Neural progenitor cell (in vitro differentiated cells): Measurements from ENCODE around the gene CYP2A7. TPM values are rescaled to one million over a fixed set of nuclear protein-coding genes. Genes with fewer than 3 reads are reported as not detected.
"Not testable (repeated sequence)": the region's sequence is repeated elsewhere in the genome, so short reads cannot be mapped to it uniquely, and the experiment has no call there.

Source experiments
- DNase-seq: peaks from one replicate; pipeline ENCODE4 v3.0.0-alpha.2; 2016; ENCODE audit warnings: low spot score
- H2AFZ ChIP-seq: fragments of 200-600 bp; sonication (generic); replicated peaks from 2 replicates; pipeline ENCODE4 v1.6.1; 2016; ENCODE audit warnings: antibody characterized with exemption
- H3F3A ChIP-seq: fragments of 200-600 bp; sonication (generic); 2 replicates; pipeline ENCODE4 v1.6.1; 2016; ENCODE audit warnings: antibody characterized with exemption, low read depth
- H3K27ac ChIP-seq: fragments of 200-600 bp; sonication (generic); 2 replicates; pipeline ENCODE4 v1.5.1; 2016; ENCODE audit warnings: mild to moderate bottlenecking
- H3K27me3 ChIP-seq: fragments of 200-600 bp; sonication (generic); 2 replicates; pipeline ENCODE4 v1.6.1; 2016; ENCODE audit warnings: mild to moderate bottlenecking, moderate library complexity
- H3K36me3 ChIP-seq: fragments of 200-600 bp; sonication (generic); 2 replicates; pipeline ENCODE4 v1.5.1; 2016
- H3K4me1 ChIP-seq: fragments of 200-600 bp; sonication (generic); 2 replicates; pipeline ENCODE4 v1.6.1; 2016; ENCODE audit warnings: mixed run types
- H3K4me2 ChIP-seq: fragments of 200-600 bp; sonication (generic); 2 replicates; pipeline ENCODE4 v1.6.1; 2016
- H3K4me3 ChIP-seq: fragments of 200-600 bp; sonication (generic); 2 replicates; pipeline ENCODE4 v1.5.1; 2016
- H3K79me2 ChIP-seq: fragments of 200-600 bp; sonication (generic); 2 replicates; pipeline ENCODE4 v1.6.1; 2016; ENCODE audit warnings: low read depth
- H3K9ac ChIP-seq: fragments of 200-600 bp; sonication (generic); 2 replicates; pipeline ENCODE4 v1.6.1; 2016
- H3K9me3 ChIP-seq: fragments of 200-600 bp; sonication (generic); 2 replicates; pipeline ENCODE4 v1.5.1; 2016; ENCODE audit warnings: low read depth
- H4K20me1 ChIP-seq: fragments of 200-600 bp; sonication (generic); 2 replicates; pipeline ENCODE4 v1.6.1; 2016; ENCODE audit warnings: low read depth
- H3K27ac Mint-ChIP-seq: 3 replicates; pipeline ENCODE4 v1.8.0; 2021; ENCODE audit warnings: mixed read lengths
- H3K27me3 Mint-ChIP-seq: 2 replicates; pipeline ENCODE4 v1.8.0; 2022; ENCODE audit warnings: low read depth, mild to moderate bottlenecking, inconsistent platforms, moderate library complexity, mixed read lengths; ENCODE audit not compliant: insufficient read depth
- H3K36me3 Mint-ChIP-seq: 3 replicates; pipeline ENCODE4 v1.8.0; 2021; ENCODE audit warnings: mixed read lengths
- H3K4me1 Mint-ChIP-seq: 3 replicates; pipeline ENCODE4 v1.8.0; 2021; ENCODE audit warnings: mixed read lengths
- H3K4me3 Mint-ChIP-seq: 3 replicates; pipeline ENCODE4 v1.8.0; 2021; ENCODE audit warnings: mild to moderate bottlenecking, moderate library complexity, mixed read lengths
- H3K9me3 Mint-ChIP-seq: 3 replicates; pipeline ENCODE4 v1.8.0; 2020; ENCODE audit warnings: mixed read lengths
- CTCF ChIP-seq: fragments of 200-600 bp; sonication (generic); IDR thresholded peaks from 2 replicates; pipeline ENCODE4 v1.5.1; 2017; ENCODE audit warnings: antibody characterized with exemption, mild to moderate bottlenecking
- EZH2 ChIP-seq: fragments of 200-600 bp; sonication (generic); IDR thresholded peaks from 2 replicates; pipeline ENCODE4 v1.6.1; 2017; ENCODE audit warnings: antibody characterized with exemption, mild to moderate bottlenecking, moderate library complexity
- EZH2phosphoT487 ChIP-seq: fragments of 200-600 bp; sonication (generic); IDR thresholded peaks from 2 replicates; pipeline ENCODE4 v1.6.1; 2017; ENCODE audit warnings: antibody characterized with exemption
- total RNA-seq: library from RNA; depleted of rRNA; stranded (reverse); fragments of >200 nt; gene quantifications from 2 replicates; pipeline ENCODE4 v1.2.3, GENCODE V29; 2015; ENCODE audit warnings: low replicate concordance

Gene CYP2A7
- total RNA-seq, 1 donor from 2014 or later, result not detected

- TF ChIP-seq CTCF, result no peak
- no peak for TF ChIP-seq EZH2phosphoT487
- no peak for TF ChIP-seq EZH2
- Histone ChIP-seq H3K27me3 (peaks cover 6% of the 10 kb centered on the region), H3K79me2 (no peaks in the 10 kb centered on the region), H2AFZ (no peak overlapping the region), H4K20me1 (no peaks in the 10 kb centered on the region), H3K4me2 (no peak overlapping the region), H3F3A (no peaks in the 10 kb centered on the region), H3K4me3 (no peak overlapping the region), H3K4me1 (no peaks in the 10 kb centered on the region), H3K36me3 (no peaks in the 10 kb centered on the region), H3K27ac (no peak overlapping the region), H3K9ac (no peak overlapping the region), H3K9me3 (no peaks in the 10 kb centered on the region)
- H3K9me3 Mint-ChIP-seq, result peaks cover 4% of the 10 kb centered on the region
- no peaks in the 10 kb centered on the region for H3K27me3 Mint-ChIP-seq
- H3K27ac Mint-ChIP-seq, result no peak overlapping the region
- DNase-seq, result no peak
- H3K36me3 Mint-ChIP-seq, result no peaks in the 10 kb centered on the region
- no peak overlapping the region for H3K4me3 Mint-ChIP-seq
- no peaks in the 10 kb centered on the region for H3K4me1 Mint-ChIP-seq
Measured at GRCh38 chr19:40888191-40888590, 6.2 kb upstream of the CYP2A7 start.

- H3K27ac Mint-ChIP-seq, H3K79me2 ChIP-seq, H3K36me3 ChIP-seq, H3K9me3 ChIP-seq, H3K4me2 ChIP-seq, H3K36me3 Mint-ChIP-seq, H3F3A ChIP-seq, H4K20me1 ChIP-seq, H3K9me3 Mint-ChIP-seq, H3K4me1 ChIP-seq, DNase-seq, H3K9ac ChIP-seq, H2AFZ ChIP-seq, H3K4me3 ChIP-seq, H3K4me3 Mint-ChIP-seq, H3K4me1 Mint-ChIP-seq, H3K27ac ChIP-seq: not testable (repeated sequence)
- peaks cover 12% of the 10 kb centered on the region for H3K27me3 Mint-ChIP-seq
- peaks cover 21% of the 10 kb centered on the region for H3K27me3 ChIP-seq
Measured at GRCh38 chr19:40884187-40884931, 2.3 kb upstream of the CYP2A7 start.

- H3K4me3 ChIP-seq, H3K4me3 Mint-ChIP-seq, H3K27ac ChIP-seq, H2AFZ ChIP-seq, H4K20me1 ChIP-seq, DNase-seq, H3K4me1 Mint-ChIP-seq, H3K9me3 Mint-ChIP-seq, H3K36me3 ChIP-seq, H3K9me3 ChIP-seq, H3K9ac ChIP-seq, H3K4me1 ChIP-seq, H3K79me2 ChIP-seq, H3K36me3 Mint-ChIP-seq, H3F3A ChIP-seq, H3K4me2 ChIP-seq, H3K27ac Mint-ChIP-seq: not testable (repeated sequence)
- H3K27me3 ChIP-seq, result peaks cover 35% of the 10 kb centered on the region
- peaks cover 16% of the 10 kb centered on the region for H3K27me3 Mint-ChIP-seq
Measured at GRCh38 chr19:40879349-40879748, 2.7 kb downstream of the CYP2A7 start.

GRCh38 chr19:40875526-40875951 is 6.5 kb downstream of the CYP2A7 start:
- not testable (repeated sequence) for H3K27ac ChIP-seq, H4K20me1 ChIP-seq, H3K4me3 Mint-ChIP-seq, H3K27ac Mint-ChIP-seq, H3K9me3 ChIP-seq, H3K9me3 Mint-ChIP-seq, H3K4me2 ChIP-seq, H3K9ac ChIP-seq, H3F3A ChIP-seq, H3K4me1 Mint-ChIP-seq, H3K79me2 ChIP-seq, H3K27me3 Mint-ChIP-seq, H3K4me1 ChIP-seq, H3K36me3 Mint-ChIP-seq, H3K36me3 ChIP-seq, DNase-seq, H2AFZ ChIP-seq, H3K4me3 ChIP-seq
- peaks cover 28% of the 10 kb centered on the region for H3K27me3 ChIP-seq

- not testable (repeated sequence) for H3K36me3 Mint-ChIP-seq, H4K20me1 ChIP-seq, DNase-seq, H3K79me2 ChIP-seq, H2AFZ ChIP-seq, H3K4me1 ChIP-seq, H3K27me3 Mint-ChIP-seq, H3K9me3 ChIP-seq, H3K4me1 Mint-ChIP-seq, H3K9me3 Mint-ChIP-seq, H3K4me3 ChIP-seq, H3K36me3 ChIP-seq, H3K9ac ChIP-seq, H3K27ac ChIP-seq, H3F3A ChIP-seq, H3K4me2 ChIP-seq, H3K4me3 Mint-ChIP-seq, H3K27ac Mint-ChIP-seq
- peaks cover 25% of the 10 kb centered on the region for H3K27me3 ChIP-seq
Measured at GRCh38 chr19:40874874-40875273, 7.2 kb downstream of the CYP2A7 start.

GRCh38 chr19:40873873-40874272 is 8.2 kb downstream of the CYP2A7 start:
- H3K4me3 ChIP-seq, H3K4me1 Mint-ChIP-seq, H2AFZ ChIP-seq, H4K20me1 ChIP-seq, H3K9ac ChIP-seq, H3F3A ChIP-seq, H3K27ac Mint-ChIP-seq, H3K36me3 Mint-ChIP-seq, H3K9me3 ChIP-seq, DNase-seq, H3K4me1 ChIP-seq, H3K4me3 Mint-ChIP-seq, H3K9me3 Mint-ChIP-seq, H3K36me3 ChIP-seq, H3K79me2 ChIP-seq, H3K4me2 ChIP-seq, H3K27me3 Mint-ChIP-seq, H3K27ac ChIP-seq: not testable (repeated sequence)
- H3K27me3 ChIP-seq, result peaks cover 23% of the 10 kb centered on the region
